GM18517 (cell line): ENCODE results near the gene OGFOD3.

Source experiments
- ATAC-seq: cut with Tn5 transposase; IDR thresholded peaks from one replicate; pipeline ENCODE4 v1.9.1; 2021; ENCODE audit warnings: mild to moderate bottlenecking, moderate library complexity; ENCODE audit not compliant: unreplicated experiment

Gene OGFOD3

GRCh38 chr17:82447876-82448275, 29.5 kb upstream of the OGFOD3 start:
- ATAC-seq, result no peak

- ATAC-seq, result no peak
Observed at GRCh38 chr17:82446649-82447048, 28.3 kb upstream of the OGFOD3 start.

- no peak for ATAC-seq
Observed at GRCh38 chr17:82446124-82446523, 27.7 kb upstream of the OGFOD3 start.

GRCh38 chr17:82445542-82445941, 27.2 kb upstream of the OGFOD3 start:
- no peak for ATAC-seq

- ATAC-seq, result no peak
Observed at GRCh38 chr17:82444941-82445521, 26.6 kb upstream of the OGFOD3 start.

- no peak for ATAC-seq
Observed at GRCh38 chr17:82444284-82444893, 26.0 kb upstream of the OGFOD3 start.

GRCh38 chr17:82443465-82444283, 25.3 kb upstream of the OGFOD3 start:
- ATAC-seq, result no peak

GRCh38 chr17:82442643-82443464, 24.5 kb upstream of the OGFOD3 start:
- no peak for ATAC-seq

- no peak for ATAC-seq
Observed at GRCh38 chr17:82441691-82442487, 23.5 kb upstream of the OGFOD3 start.

- ATAC-seq, result no peak
Observed at GRCh38 chr17:82440991-82441627, 22.7 kb upstream of the OGFOD3 start.

- ATAC-seq, result no peak
Observed at GRCh38 chr17:82440469-82440981, 22.1 kb upstream of the OGFOD3 start.

GRCh38 chr17:82439829-82440365, 21.5 kb upstream of the OGFOD3 start:
- ATAC-seq, result no peak

- ATAC-seq, result no peak
Observed at GRCh38 chr17:82439194-82439828, 20.9 kb upstream of the OGFOD3 start.

- ATAC-seq, result no peak
Observed at GRCh38 chr17:82438401-82439193, 20.2 kb upstream of the OGFOD3 start.

GRCh38 chr17:82437325-82437668, 18.9 kb upstream of the OGFOD3 start:
- ATAC-seq, result no peak

GRCh38 chr17:82436601-82437324, 18.4 kb upstream of the OGFOD3 start:
- ATAC-seq, result no peak
